Measurements from ENCODE around the gene USP4.

Gene USP4

GRCh38 chr3:49339941-49340800 is at the start of gene USP4:
TSS of gene USP4 (minus strand) at chr3:49340053. CDS start at chr3:49340024, 29 bp downstream.
- no peaks in the 10 kb centered on the region for H3K27me3 Mint-ChIP-seq
- peaks cover 24% of the 10 kb centered on the region for H3K36me3 Mint-ChIP-seq (ENCODE audit: insufficient read depth)
- ATAC-seq (replicated peaks; ENCODE audit: extremely low read depth, poor library complexity, severe bottlenecking) (peak; percentile 93), DNase-seq (ENCODE audit: low spot score in 2 of 2) (peak; percentile 70 to 83)
- peak within 1 kb of the TSS; percentile 93 for H3K27ac Mint-ChIP-seq (ENCODE audit: low read depth)
- peak within 1 kb of the TSS; percentile 95 for H3K4me3 Mint-ChIP-seq
- no peaks in the 10 kb centered on the region for H3K9me3 Mint-ChIP-seq
- H3K4me1 Mint-ChIP-seq = peaks cover 33% of the 10 kb centered on the region

GRCh38 chr3:49389297-49389696 is 49.4 kb upstream of the USP4 start:
- Mint-ChIP-seq H3K4me1 (peaks cover 49% of the 10 kb centered on the region), H3K36me3 (ENCODE audit: insufficient read depth) (peaks cover 7% of the 10 kb centered on the region), H3K27ac (ENCODE audit: low read depth) (peak overlapping the region; percentile 44)

GRCh38 chr3:49388289-49388820 is 48.5 kb upstream of the USP4 start:
- Mint-ChIP-seq H3K9me3 (no peaks in the 10 kb centered on the region), H3K27ac (ENCODE audit: low read depth) (peak overlapping the region; percentile 44), H3K4me1 (peaks cover 52% of the 10 kb centered on the region), H3K27me3 (no peaks in the 10 kb centered on the region), H3K36me3 (ENCODE audit: insufficient read depth) (peaks cover 7% of the 10 kb centered on the region), H3K4me3 (no peak overlapping the region)
- ATAC-seq (replicated peaks; ENCODE audit: extremely low read depth, poor library complexity, severe bottlenecking) (no peak), DNase-seq (ENCODE audit: low spot score in 2 of 2) (no peak)

More at GRCh38 chr3:49389297-49389696, 49.4 kb upstream of the USP4 start:
- no peaks in the 10 kb centered on the region for H3K27me3 Mint-ChIP-seq
- H3K4me3 Mint-ChIP-seq = no peak overlapping the region
- DNase-seq (ENCODE audit: low spot score in 2 of 2) = no peak
- no peaks in the 10 kb centered on the region for H3K9me3 Mint-ChIP-seq
- ATAC-seq (replicated peaks; ENCODE audit: extremely low read depth, poor library complexity, severe bottlenecking) = no peak

- no peak for ATAC-seq (replicated peaks; ENCODE audit: extremely low read depth, poor library complexity, severe bottlenecking)
- H3K27me3 Mint-ChIP-seq = no peaks in the 10 kb centered on the region
Measured at GRCh38 chr3:49387721-49388120, 47.9 kb upstream of the USP4 start.

GRCh38 chr3:49386056-49386756 is 46.4 kb upstream of the USP4 start:
- H3K27me3 Mint-ChIP-seq = no peaks in the 10 kb centered on the region

More at GRCh38 chr3:49387721-49388120, 47.9 kb upstream of the USP4 start:
- Mint-ChIP-seq H3K36me3 (ENCODE audit: insufficient read depth) (peaks cover 8% of the 10 kb centered on the region), H3K4me3 (no peak overlapping the region), H3K27ac (ENCODE audit: low read depth) (no peak overlapping the region), H3K4me1 (peaks cover 48% of the 10 kb centered on the region), H3K9me3 (no peaks in the 10 kb centered on the region)
- DNase-seq (ENCODE audit: low spot score in 2 of 2) = no peak

GRCh38 chr3:49385617-49386016 is 45.8 kb upstream of the USP4 start:
- H3K4me1 Mint-ChIP-seq = peaks cover 48% of the 10 kb centered on the region
- peak overlapping the region; percentile 89 for H3K27ac Mint-ChIP-seq (ENCODE audit: low read depth)
- H3K9me3 Mint-ChIP-seq = no peaks in the 10 kb centered on the region
- H3K36me3 Mint-ChIP-seq (ENCODE audit: insufficient read depth) = peaks cover 8% of the 10 kb centered on the region
- no peaks in the 10 kb centered on the region for H3K27me3 Mint-ChIP-seq
- no peak overlapping the region for H3K4me3 Mint-ChIP-seq
- ATAC-seq (replicated peaks; ENCODE audit: extremely low read depth, poor library complexity, severe bottlenecking) = no peak
- no peak for DNase-seq (ENCODE audit: low spot score in 2 of 2)

More at GRCh38 chr3:49386056-49386756, 46.4 kb upstream of the USP4 start:
- no peaks in the 10 kb centered on the region for H3K9me3 Mint-ChIP-seq
- ATAC-seq (replicated peaks; ENCODE audit: extremely low read depth, poor library complexity, severe bottlenecking) = no peak
- H3K27ac Mint-ChIP-seq (ENCODE audit: low read depth) = peak overlapping the region; percentile 89
- peaks cover 45% of the 10 kb centered on the region for H3K4me1 Mint-ChIP-seq
- peaks cover 8% of the 10 kb centered on the region for H3K36me3 Mint-ChIP-seq (ENCODE audit: insufficient read depth)
- H3K4me3 Mint-ChIP-seq = peak overlapping the region; percentile 47
- DNase-seq (ENCODE audit: low spot score in 2 of 2) = no peak

- Mint-ChIP-seq H3K36me3 (ENCODE audit: insufficient read depth) (peaks cover 5% of the 10 kb centered on the region), H3K9me3 (no peaks in the 10 kb centered on the region), H3K27me3 (no peaks in the 10 kb centered on the region), H3K4me3 (peak overlapping the region; percentile 31), H3K4me1 (peaks cover 64% of the 10 kb centered on the region), H3K27ac (ENCODE audit: low read depth) (peak overlapping the region; percentile 15)
- no peak for ATAC-seq (replicated peaks; ENCODE audit: extremely low read depth, poor library complexity, severe bottlenecking)
- DNase-seq (ENCODE audit: low spot score in 2 of 2) = no peak
Measured at GRCh38 chr3:49383387-49383786, 43.5 kb upstream of the USP4 start.

- Mint-ChIP-seq H3K4me1 (peaks cover 54% of the 10 kb centered on the region), H3K36me3 (ENCODE audit: insufficient read depth) (peaks cover 30% of the 10 kb centered on the region), H3K9me3 (no peaks in the 10 kb centered on the region), H3K4me3 (peak overlapping the region; percentile 33), H3K27me3 (no peaks in the 10 kb centered on the region), H3K27ac (ENCODE audit: low read depth) (peak overlapping the region; percentile 50)
- ATAC-seq (replicated peaks; ENCODE audit: extremely low read depth, poor library complexity, severe bottlenecking) (no peak), DNase-seq (ENCODE audit: low spot score in 2 of 2) (no peak)
Measured at GRCh38 chr3:49378249-49378895, 38.5 kb upstream of the USP4 start.

GRCh38 chr3:49377483-49377882 is 37.6 kb upstream of the USP4 start:
- no peaks in the 10 kb centered on the region for H3K27me3 Mint-ChIP-seq
- peaks cover 38% of the 10 kb centered on the region for H3K36me3 Mint-ChIP-seq (ENCODE audit: insufficient read depth)
- peaks cover 57% of the 10 kb centered on the region for H3K4me1 Mint-ChIP-seq
- ATAC-seq (replicated peaks; ENCODE audit: extremely low read depth, poor library complexity, severe bottlenecking) (peak; percentile 54), DNase-seq (ENCODE audit: low spot score in 2 of 2) (no peak)
- H3K27ac Mint-ChIP-seq (ENCODE audit: low read depth) = no peak overlapping the region
- peak overlapping the region; percentile 25 for H3K4me3 Mint-ChIP-seq
- no peaks in the 10 kb centered on the region for H3K9me3 Mint-ChIP-seq

GRCh38 chr3:49371946-49372345 is 32.1 kb upstream of the USP4 start:
- no peak for DNase-seq (ENCODE audit: low spot score in 2 of 2)
- no peak overlapping the region for H3K27ac Mint-ChIP-seq (ENCODE audit: low read depth)
- H3K4me3 Mint-ChIP-seq = no peak overlapping the region
- peaks cover 35% of the 10 kb centered on the region for H3K4me1 Mint-ChIP-seq
- no peaks in the 10 kb centered on the region for H3K9me3 Mint-ChIP-seq
- H3K27me3 Mint-ChIP-seq = no peaks in the 10 kb centered on the region
- H3K36me3 Mint-ChIP-seq (ENCODE audit: insufficient read depth) = peaks cover 69% of the 10 kb centered on the region
- ATAC-seq (replicated peaks; ENCODE audit: extremely low read depth, poor library complexity, severe bottlenecking) = no peak

GRCh38 chr3:49370585-49371290 is 30.9 kb upstream of the USP4 start:
- H3K27me3 Mint-ChIP-seq = no peaks in the 10 kb centered on the region
- DNase-seq (ENCODE audit: low spot score in 2 of 2) = no peak
- H3K36me3 Mint-ChIP-seq (ENCODE audit: insufficient read depth) = peaks cover 76% of the 10 kb centered on the region
- H3K4me1 Mint-ChIP-seq = peaks cover 32% of the 10 kb centered on the region
- H3K9me3 Mint-ChIP-seq = no peaks in the 10 kb centered on the region
- H3K4me3 Mint-ChIP-seq = no peak overlapping the region
- H3K27ac Mint-ChIP-seq (ENCODE audit: low read depth) = no peak overlapping the region
- ATAC-seq (replicated peaks; ENCODE audit: extremely low read depth, poor library complexity, severe bottlenecking) = no peak

GRCh38 chr3:49362561-49362960 is 22.7 kb upstream of the USP4 start:
- H3K36me3 Mint-ChIP-seq (ENCODE audit: insufficient read depth) = peaks cover 78% of the 10 kb centered on the region
- ATAC-seq (replicated peaks; ENCODE audit: extremely low read depth, poor library complexity, severe bottlenecking) (no peak), DNase-seq (ENCODE audit: low spot score in 2 of 2) (no peak)
- H3K27ac Mint-ChIP-seq (ENCODE audit: low read depth) = peak overlapping the region; percentile 46
- no peak overlapping the region for H3K4me3 Mint-ChIP-seq
- no peaks in the 10 kb centered on the region for H3K27me3 Mint-ChIP-seq
- H3K4me1 Mint-ChIP-seq = peaks cover 13% of the 10 kb centered on the region
- no peaks in the 10 kb centered on the region for H3K9me3 Mint-ChIP-seq

Measured in central memory CD8-positive, alpha-beta T cell (primary cell).